H1 (cell line): ENCODE measurements around the gene DNAJC5G. TPM values are rescaled to one million over a fixed set of nuclear protein-coding genes. Genes with fewer than 3 reads are reported as not detected.

Experiments used
- CTCF ChIA-PET: fragments of 300-600 bp; sonication (Branson Sonifier 250); formaldehyde crosslinking; loops from one replicate; lab custom pipeline; 2021; ENCODE audit not compliant: partially characterized antibody; lab: Charles Lee
- POLR2A ChIA-PET: fragments of 300-600 bp; sonication (Branson Sonifier 250); formaldehyde crosslinking; loops from one replicate; lab custom pipeline; 2021; ENCODE audit warnings: inconsistent platforms; ENCODE audit not compliant: partially characterized antibody; lab: Charles Lee
- DNase-seq, 2 experiments: peaks; one replicate each; pipeline versions ENCODE4 v3.0.0 to v3.0.0-alpha.2; 2010 to 2022; ENCODE audit warnings: low spot score in 2 of 2, low read depth in 1 of 2, mixed read lengths in 1 of 2
- FAIRE-seq: peaks from 2 replicates; lab custom pipeline; 2011; peaks lifted over from hg19 to GRCh38; lab: Jason Lieb, UNC
- H2AFZ ChIP-seq: 2 replicates; pipeline ENCODE4 v1.8.1; 2012; ENCODE audit warnings: low read length, inconsistent platforms
- H2AK5ac ChIP-seq: 2 replicates; pipeline ENCODE4 v1.6.1; 2013; ENCODE audit warnings: low read depth, low read length
- H2BK120ac ChIP-seq: replicated peaks from 2 replicates; pipeline ENCODE3; 2013; ENCODE audit warnings: low read depth, low read length, inconsistent platforms
- H2BK12ac ChIP-seq: 2 replicates; pipeline ENCODE4 v1.6.1; 2013; ENCODE audit warnings: low read depth, low read length
- H2BK15ac ChIP-seq: 2 replicates; pipeline ENCODE4 v1.6.1; 2013; ENCODE audit warnings: low read length
- H2BK20ac ChIP-seq: 2 replicates; pipeline ENCODE4 v1.6.1; 2013; ENCODE audit warnings: low read length
- H2BK5ac ChIP-seq: 2 replicates; pipeline ENCODE4 v1.6.1; 2013; ENCODE audit warnings: low read depth, low read length
- H3K14ac ChIP-seq: 2 replicates; pipeline ENCODE4 v1.6.1; 2013; ENCODE audit warnings: inconsistent platforms; ENCODE audit not compliant: insufficient read length
- H3K18ac ChIP-seq: 2 replicates; pipeline ENCODE4 v1.6.1; 2013; ENCODE audit warnings: low read length; ENCODE audit errors: extremely low read depth
- H3K23ac ChIP-seq: 2 replicates; pipeline ENCODE4 v1.6.1; 2013; ENCODE audit warnings: inconsistent platforms; ENCODE audit not compliant: insufficient read length
- H3K23me2 ChIP-seq: 2 replicates; pipeline ENCODE4 v1.6.1; 2013; ENCODE audit warnings: low read depth, low read length
- H3K27ac ChIP-seq: 2 replicates; pipeline ENCODE4 v1.6.1; 2011; ENCODE audit warnings: low read depth, low read length, inconsistent platforms
- H3K27me3 ChIP-seq, 4 experiments: replicated peaks in 1 of 4; 1 replicate in 1 of 4; 2 replicates in 3 of 4; pipeline versions ENCODE4 v1.6.1 to v1.8.1; 2011 to 2013; ENCODE audit warnings: low read length in 3 of 4, mild to moderate bottlenecking in 3 of 4, inconsistent platforms in 2 of 4, mixed read lengths in 2 of 4, moderate library complexity in 1 of 4; ENCODE audit not compliant: control insufficient read depth in 3 of 4, insufficient read depth in 3 of 4; ENCODE audit errors: extremely low read depth in 1 of 4
- H3K36me3 ChIP-seq, 4 experiments: 2 replicates each; pipeline versions ENCODE4 v1.6.1 to v1.8.1; 2011 to 2013; ENCODE audit warnings: mild to moderate bottlenecking in 4 of 4, low read length in 3 of 4, moderate library complexity in 2 of 4, control low read depth in 1 of 4, inconsistent platforms in 1 of 4; ENCODE audit not compliant: insufficient read depth in 4 of 4, control insufficient read depth in 2 of 4
- H3K4ac ChIP-seq: replicated peaks from 2 replicates; pipeline ENCODE3; 2013; ENCODE audit warnings: low read length, low read depth, mixed read lengths, inconsistent platforms; ENCODE audit not compliant: insufficient read length
- H3K4me1 ChIP-seq, 4 experiments: replicated peaks in 1 of 4; 1 replicate in 1 of 4; 2 replicates in 3 of 4; pipeline versions ENCODE4 v1.6.1 to v1.8.1; 2011 to 2013; ENCODE audit warnings: low read length in 3 of 4, inconsistent platforms in 2 of 4, mixed read lengths in 1 of 4; ENCODE audit not compliant: insufficient read depth in 4 of 4, control insufficient read depth in 3 of 4
- H3K4me2 ChIP-seq, 2 experiments: 2 replicates each; pipeline versions ENCODE4 v1.6.1 to v1.8.1; 2011 to 2013; ENCODE audit warnings: low read depth in 2 of 2, low read length in 2 of 2, control low read depth in 1 of 2, inconsistent platforms in 1 of 2, mild to moderate bottlenecking in 1 of 2; ENCODE audit not compliant: insufficient read depth in 1 of 2
- H3K4me3 ChIP-seq, 4 experiments: fragments of 200-600, 300-600 bp in 1 of 4; sonication (generic), shearing (Covaris generic), sonication (Bioruptor Twin) in 1 of 4; 2 replicates each; pipeline versions ENCODE4 v1.5.1 to v1.8.1; 2011 to 2016; ENCODE audit warnings: low read length in 4 of 4, low read depth in 3 of 4, control low read depth in 2 of 4, inconsistent platforms in 2 of 4, mild to moderate bottlenecking in 2 of 4, mixed read lengths in 1 of 4, moderate library complexity in 1 of 4; ENCODE audit not compliant: insufficient read depth in 2 of 4; ENCODE audit errors: extremely low read depth in 1 of 4
- H3K56ac ChIP-seq: replicated peaks from 2 replicates; pipeline ENCODE3; 2013; ENCODE audit warnings: low read depth, mild to moderate bottlenecking, mixed read lengths, low read length, inconsistent platforms; ENCODE audit not compliant: insufficient read length
- H3K79me1 ChIP-seq: 2 replicates; pipeline ENCODE4 v1.6.1; 2013; ENCODE audit warnings: low read depth, low read length, control low read depth
- H3K79me2 ChIP-seq, 2 experiments: 2 replicates each; pipeline versions ENCODE4 v1.6.1 to v1.8.1; 2012 to 2013; ENCODE audit warnings: low read length in 2 of 2, mild to moderate bottlenecking in 2 of 2, inconsistent platforms in 1 of 2; ENCODE audit not compliant: insufficient read depth in 2 of 2, control insufficient read depth in 1 of 2
- H3K9ac ChIP-seq, 4 experiments: replicated peaks in 1 of 4; 1 replicate in 1 of 4; 2 replicates in 3 of 4; pipeline versions ENCODE4 v1.6.1 to v1.8.1; 2011 to 2013; ENCODE audit warnings: low read depth in 3 of 4, low read length in 3 of 4, control low read depth in 2 of 4, mild to moderate bottlenecking in 2 of 4, moderate library complexity in 2 of 4, inconsistent platforms in 1 of 4; ENCODE audit errors: extremely low read depth in 1 of 4
- H3K9me3 ChIP-seq, 2 experiments: 2 replicates each; pipeline versions ENCODE4 v1.6.1 to v1.8.1; 2012 to 2013; ENCODE audit warnings: mild to moderate bottlenecking in 2 of 2, moderate library complexity in 2 of 2, control low read depth in 1 of 2, inconsistent platforms in 1 of 2, low read depth in 1 of 2, low read length in 1 of 2, mixed read lengths in 1 of 2; ENCODE audit not compliant: insufficient read depth in 2 of 2
- H4K20me1 ChIP-seq, 2 experiments: replicated peaks in 1 of 2; 2 replicates each; pipeline versions ENCODE3 to v1.8.1; 2011 to 2013; ENCODE audit warnings: inconsistent platforms in 2 of 2, low read length in 2 of 2, mild to moderate bottlenecking in 1 of 2; ENCODE audit not compliant: insufficient read depth in 2 of 2, control insufficient read depth in 1 of 2
- H4K5ac ChIP-seq: 2 replicates; pipeline ENCODE4 v1.6.1; 2013; ENCODE audit warnings: low read length, low read depth, mixed read lengths, inconsistent platforms; ENCODE audit not compliant: insufficient read length
- H4K8ac ChIP-seq: 2 replicates; pipeline ENCODE4 v1.8.0; 2013; ENCODE audit warnings: mild to moderate bottlenecking, moderate library complexity, low read length, inconsistent platforms; ENCODE audit not compliant: insufficient read depth; ENCODE audit errors: extremely low read depth
- H4K91ac ChIP-seq: replicated peaks from 2 replicates; pipeline ENCODE3; 2013; ENCODE audit warnings: low read length, mixed read lengths, inconsistent platforms; ENCODE audit not compliant: insufficient read length
- CTBP2 ChIP-seq: IDR thresholded peaks from 2 replicates; pipeline ENCODE4 v1.7.0; 2011; ENCODE audit warnings: borderline replicate concordance, mild to moderate bottlenecking, moderate library complexity, mixed read lengths, low read length; ENCODE audit not compliant: insufficient read depth, insufficient read length
- KDM5A ChIP-seq: fragments of 200-600 bp; IDR thresholded peaks from 2 replicates; pipeline ENCODE4 v1.7.1; 2012; ENCODE audit warnings: mild to moderate bottlenecking, low read length, inconsistent platforms, mixed read lengths
- PHF8 ChIP-seq: fragments of 200-600 bp; sonication (generic); conservative IDR thresholded peaks from 2 replicates; pipeline ENCODE4 v1.7.1; 2012; ENCODE audit warnings: low read depth, mild to moderate bottlenecking, inconsistent platforms, low read length, moderate library complexity
- TAF7 ChIP-seq: optimal IDR thresholded peaks from 2 replicates; pipeline ENCODE3; 2011; ENCODE audit warnings: low read depth, mild to moderate bottlenecking, inconsistent platforms, low read length, moderate library complexity, borderline replicate concordance
- WGBS, 2 experiments: shearing (Covaris generic) in 1 of 2; methylation state at CpG; one replicate each; pipeline versions ENCODE4 v1.1.6 to v1.1.7; 2013 to 2015; ENCODE audit warnings: low lambda C conversion rate in 2 of 2, mixed read lengths in 2 of 2, inconsistent platforms in 1 of 2, low coverage in 1 of 2, missing lambda C conversion rate in 1 of 2; ENCODE audit not compliant: insufficient replicate concordance in 2 of 2, insufficient coverage in 1 of 2, insufficient read length in 1 of 2; ENCODE audit errors: extremely low coverage in 1 of 2, missing lambda C conversion rate in 1 of 2; 5-methylcytosine and 5-hydroxymethylcytosine counted together
- polyA plus RNA-seq, 7 experiments: library from polyadenylated mRNA; depleted of rRNA in 3 of 7; stranded (reverse) in 5 of 7; unstranded in 2 of 7; fragments of >200 nt in 5 of 7; fragments of 200-250 nt in 2 of 7; gene quantifications; 1 replicate in 5 of 7; 2 replicates in 1 of 7; 4 replicates in 1 of 7; pipeline versions ENCODE4 v1.2.1 to v1.2.3, GENCODE V29; 2011 to 2013; ENCODE audit warnings: missing spikeins in 2 of 7, mixed read lengths in 2 of 7
- total RNA-seq: library from RNA; stranded (reverse); fragmentation: NEBNext Ultra II Directional; extraction: Animal tissue kit (Norgen Biotek cat#: 25700); gene quantifications from 2 replicates; pipeline ENCODE4 v1.2.1, GENCODE V29; 2021

The DNAJC5G gene
- total and polyA plus RNA-seq, 2 of the 8 experiments (the other 6 are each of a cell fraction or from before 2014, with no cell fraction given) = 0.83 to 1.4 TPM

GRCh38 chr2:27227501-27227900, 47.7 kb upstream of the DNAJC5G start:
- no peak overlapping the region for H3K4ac ChIP-seq
- no peaks in the 10 kb centered on the region for H3K79me1 ChIP-seq
- no peak overlapping the region for H3K23ac ChIP-seq
- peaks cover 2 to 12% of the 10 kb centered on the region in 2 experiments for H4K20me1 ChIP-seq
- H3K23me2 ChIP-seq = no peaks in the 10 kb centered on the region
- no peak overlapping the region for H2BK20ac ChIP-seq
- H3K27me3 ChIP-seq = no peaks in the 10 kb centered on the region
- no peak overlapping the region for H2AK5ac ChIP-seq
- H2BK5ac ChIP-seq = no peak overlapping the region
- CTCF ChIA-PET = no interaction called here
- no peaks in the 10 kb centered on the region for H3K4me1 ChIP-seq
- no peak overlapping the region for H2BK15ac ChIP-seq
- no peak overlapping the region for H3K9ac ChIP-seq
- POLR2A ChIA-PET = interaction anchor here (1.3 to 29.6 kb wide), 7 partner anchors 9 to 130 kb away, joined by 3 to 835 read pairs (median 8); partner anchors contain the start of genes ATRAID, CAD and SLC5A6
- H3K79me2 ChIP-seq = no peaks in the 10 kb centered on the region
- no peak for DNase-seq
- peaks cover 47 to 88% (median 76%) of the 10 kb centered on the region in 4 experiments for H3K36me3 ChIP-seq
- H3K4me2 ChIP-seq = no peak overlapping the region
- H4K8ac ChIP-seq = no peak overlapping the region
- no peak for FAIRE-seq
- H4K5ac ChIP-seq = no peak overlapping the region
- H3K18ac ChIP-seq = no peak overlapping the region
- 93% methylated on average over 2 of the region's 2 CpGs; no CpG with 5 or more reads in 1 of the 2 experiments for whole genome bisulfite sequencing, 2 experiments
- no peak overlapping the region for H2BK12ac ChIP-seq
- H3K4me3 ChIP-seq = no peak overlapping the region
- no peaks in the 10 kb centered on the region for H3K9me3 ChIP-seq
- no peak overlapping the region for H3K14ac ChIP-seq
- H3K56ac ChIP-seq = no peak overlapping the region
- H4K91ac ChIP-seq = no peak overlapping the region
- no peak overlapping the region for H3K27ac ChIP-seq
- H2AFZ ChIP-seq = no peak overlapping the region
- no peak overlapping the region for H2BK120ac ChIP-seq
- TF ChIP-seq TAF7 (no peak), CTBP2 (no peak), PHF8 (no peak), KDM5A (no peak)
